Caco-2 (cell line): ENCODE measurements around the gene POFUT1. TPM values are rescaled to one million over a fixed set of nuclear protein-coding genes. Genes with fewer than 3 reads are reported as not detected.
A peak's percentile ranks its signal among the peaks of the same experiment; 100 is the strongest.

Experiments
- BruUV-seq: library from RNA; stranded (reverse); fragments of 400-500 nt; replicated peaks from 2 replicates; lab custom pipeline; 2021; lab: Mats Ljungman, UMichigan
- CTCF ChIA-PET: fragments of 300-600 bp; sonication (Branson Sonifier 250); formaldehyde crosslinking; loops from one replicate; lab custom pipeline; 2022; ENCODE audit warnings: antibody characterized with exemption; lab: Charles Lee
- POLR2A ChIA-PET: fragments of 300-600 bp; sonication (Branson Sonifier 250); formaldehyde crosslinking; loops from one replicate; lab custom pipeline; 2022; ENCODE audit warnings: antibody characterized with exemption; lab: Charles Lee
- DNase-seq, 2 experiments: peaks; one replicate each; pipeline versions ENCODE4 v3.0.0 to v3.0.0-alpha.2; 2020 to 2022
- H3K27me3 ChIP-seq: replicated peaks from 2 replicates; pipeline ENCODE4 v1.6.0; 2011; ENCODE audit warnings: low read length; ENCODE audit not compliant: control insufficient read depth, insufficient read depth
- H3K36me3 ChIP-seq: 2 replicates; pipeline ENCODE4 v1.5.1; 2011; ENCODE audit warnings: low read length; ENCODE audit not compliant: control insufficient read depth, insufficient read depth
- H3K4me1 ChIP-seq: fragments of 250-450 bp; sonication (Bioruptor Pico); 2 replicates; pipeline ENCODE4 v1.5.1; 2020; ENCODE audit warnings: mild to moderate bottlenecking
- H3K4me3 ChIP-seq: 2 replicates; pipeline ENCODE4 v1.5.1; 2011; ENCODE audit warnings: low read depth, mild to moderate bottlenecking, control low read depth, low read length
- H3K9me3 ChIP-seq: fragments of 250-450 bp; sonication (Bioruptor Pico); 2 replicates; pipeline ENCODE4 v1.5.1; 2020; ENCODE audit warnings: mild to moderate bottlenecking, moderate library complexity
- H3K27ac Mint-ChIP-seq: one replicate; pipeline ENCODE4 v1.8.0; 2022; ENCODE audit warnings: mixed read lengths; ENCODE audit not compliant: unreplicated experiment
- H3K27me3 Mint-ChIP-seq: one replicate; pipeline ENCODE4 v1.8.0; 2022; ENCODE audit warnings: mixed read lengths; ENCODE audit not compliant: insufficient read depth, unreplicated experiment
- H3K36me3 Mint-ChIP-seq: one replicate; pipeline ENCODE4 v1.8.0; 2022; ENCODE audit warnings: mild to moderate bottlenecking, mixed read lengths; ENCODE audit not compliant: insufficient read depth, unreplicated experiment
- H3K4me1 Mint-ChIP-seq: one replicate; pipeline ENCODE4 v1.8.0; 2022; ENCODE audit warnings: low read depth, mixed read lengths; ENCODE audit not compliant: unreplicated experiment
- H3K4me3 Mint-ChIP-seq: one replicate; pipeline ENCODE4 v1.8.0; 2022; ENCODE audit warnings: mild to moderate bottlenecking, moderate library complexity, mixed read lengths; ENCODE audit not compliant: unreplicated experiment
- H3K9me3 Mint-ChIP-seq: one replicate; pipeline ENCODE4 v1.8.0; 2022; ENCODE audit warnings: mixed read lengths; ENCODE audit not compliant: unreplicated experiment
- intact Hi-C: fragments of 100-400 bp; cut with micrococcal nuclease; formaldehyde crosslinking; loops from one replicate; pipeline ENCODE4 v1.10.0; 2022; ENCODE audit not compliant: unreplicated experiment
- total RNA-seq: library from RNA; stranded (reverse); gene quantifications from 2 replicates; pipeline ENCODE4 v1.2.3, GENCODE V29; 2022
- TF ChIP-seq, protein P1 (sequence below), 2 experiments: fragments of 200-600 bp in 1 of 2; IDR thresholded peaks; 1 replicate in 1 of 2; 2 replicates in 1 of 2; pipeline versions ENCODE4 v1.5.1 to v1.8.0; 2011 to 2022; ENCODE audit warnings: antibody characterized with exemption in 1 of 2, control low read depth in 1 of 2, inconsistent platforms in 1 of 2, low read depth in 1 of 2, low read length in 1 of 2, mild to moderate bottlenecking in 1 of 2, moderate library complexity in 1 of 2; ENCODE audit not compliant: insufficient read depth in 1 of 2, severe bottlenecking in 1 of 2, unreplicated experiment in 1 of 2

POFUT1 gene
- total RNA-seq, 1 experiment from 2014 or later, result 158 TPM

DNA sequence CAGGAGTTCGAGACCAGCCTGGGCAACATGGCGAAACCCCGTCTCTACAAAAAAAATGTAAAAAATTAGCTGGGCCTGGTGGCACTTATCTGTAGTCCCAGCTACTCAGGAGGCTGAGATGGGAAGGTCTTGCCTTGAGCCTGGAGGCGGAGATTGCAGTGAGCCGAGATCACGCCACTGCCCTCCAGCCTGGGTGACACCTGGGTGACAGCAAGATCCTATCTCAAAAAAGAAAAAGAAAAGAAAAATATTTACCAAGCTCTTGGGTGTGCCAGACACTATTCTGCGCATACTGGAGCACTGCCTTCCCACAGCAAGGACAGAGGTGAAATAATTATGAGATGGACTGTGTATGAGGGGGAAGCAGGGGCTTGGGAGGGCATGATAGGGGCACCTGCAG lies 19.6 kb downstream of the POFUT1 start:
- Mint-ChIP-seq H3K4me3 (peak overlapping the region; percentile 59), H3K27ac (peak overlapping the region; percentile 99), H3K36me3 (peaks cover 94% of the 10 kb centered on the region), H3K9me3 (no peaks in the 10 kb centered on the region), H3K27me3 (no peaks in the 10 kb centered on the region), H3K4me1 (peaks cover 67% of the 10 kb centered on the region)
- POLR2A ChIA-PET, result interaction anchor here (0.6 to 2.1 kb wide), 20 partner anchors 9 to 511 kb away, joined by 3 to 13 read pairs (median 4); partner anchors contain the start of genes ASXL1 and POFUT1
- Histone ChIP-seq H3K27me3 (no peaks in the 10 kb centered on the region), H3K4me1 (peaks cover 57% of the 10 kb centered on the region), H3K36me3 (peaks cover 24% of the 10 kb centered on the region), H3K4me3 (no peak overlapping the region), H3K9me3 (no peaks in the 10 kb centered on the region)
- CTCF ChIA-PET, result interaction anchor here (0.8 to 0.9 kb wide), 2 partner anchors 9 to 29 kb away, joined by 3 read pairs; no protein-coding TSS in a partner anchor
- peak; percentile 95 to 98 for DNase-seq
- no TSS peak for BruUV-seq
- TF ChIP-seq, protein P1, sequence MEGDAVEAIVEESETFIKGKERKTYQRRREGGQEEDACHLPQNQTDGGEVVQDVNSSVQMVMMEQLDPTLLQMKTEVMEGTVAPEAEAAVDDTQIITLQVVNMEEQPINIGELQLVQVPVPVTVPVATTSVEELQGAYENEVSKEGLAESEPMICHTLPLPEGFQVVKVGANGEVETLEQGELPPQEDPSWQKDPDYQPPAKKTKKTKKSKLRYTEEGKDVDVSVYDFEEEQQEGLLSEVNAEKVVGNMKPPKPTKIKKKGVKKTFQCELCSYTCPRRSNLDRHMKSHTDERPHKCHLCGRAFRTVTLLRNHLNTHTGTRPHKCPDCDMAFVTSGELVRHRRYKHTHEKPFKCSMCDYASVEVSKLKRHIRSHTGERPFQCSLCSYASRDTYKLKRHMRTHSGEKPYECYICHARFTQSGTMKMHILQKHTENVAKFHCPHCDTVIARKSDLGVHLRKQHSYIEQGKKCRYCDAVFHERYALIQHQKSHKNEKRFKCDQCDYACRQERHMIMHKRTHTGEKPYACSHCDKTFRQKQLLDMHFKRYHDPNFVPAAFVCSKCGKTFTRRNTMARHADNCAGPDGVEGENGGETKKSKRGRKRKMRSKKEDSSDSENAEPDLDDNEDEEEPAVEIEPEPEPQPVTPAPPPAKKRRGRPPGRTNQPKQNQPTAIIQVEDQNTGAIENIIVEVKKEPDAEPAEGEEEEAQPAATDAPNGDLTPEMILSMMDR (IDR thresholded peaks at IDR 0.05; ENCODE audit: insufficient read depth in 1 of 2, low read depth in 1 of 2, low read length in 1 of 2, severe bottlenecking in 1 of 2, unreplicated experiment in 1 of 2), result no peak
- intact Hi-C loops, result loop anchor here (1.0 to 5.0 kb wide), 2 partner anchors 504 to 515 kb away; no protein-coding TSS in a partner anchor

DNA sequence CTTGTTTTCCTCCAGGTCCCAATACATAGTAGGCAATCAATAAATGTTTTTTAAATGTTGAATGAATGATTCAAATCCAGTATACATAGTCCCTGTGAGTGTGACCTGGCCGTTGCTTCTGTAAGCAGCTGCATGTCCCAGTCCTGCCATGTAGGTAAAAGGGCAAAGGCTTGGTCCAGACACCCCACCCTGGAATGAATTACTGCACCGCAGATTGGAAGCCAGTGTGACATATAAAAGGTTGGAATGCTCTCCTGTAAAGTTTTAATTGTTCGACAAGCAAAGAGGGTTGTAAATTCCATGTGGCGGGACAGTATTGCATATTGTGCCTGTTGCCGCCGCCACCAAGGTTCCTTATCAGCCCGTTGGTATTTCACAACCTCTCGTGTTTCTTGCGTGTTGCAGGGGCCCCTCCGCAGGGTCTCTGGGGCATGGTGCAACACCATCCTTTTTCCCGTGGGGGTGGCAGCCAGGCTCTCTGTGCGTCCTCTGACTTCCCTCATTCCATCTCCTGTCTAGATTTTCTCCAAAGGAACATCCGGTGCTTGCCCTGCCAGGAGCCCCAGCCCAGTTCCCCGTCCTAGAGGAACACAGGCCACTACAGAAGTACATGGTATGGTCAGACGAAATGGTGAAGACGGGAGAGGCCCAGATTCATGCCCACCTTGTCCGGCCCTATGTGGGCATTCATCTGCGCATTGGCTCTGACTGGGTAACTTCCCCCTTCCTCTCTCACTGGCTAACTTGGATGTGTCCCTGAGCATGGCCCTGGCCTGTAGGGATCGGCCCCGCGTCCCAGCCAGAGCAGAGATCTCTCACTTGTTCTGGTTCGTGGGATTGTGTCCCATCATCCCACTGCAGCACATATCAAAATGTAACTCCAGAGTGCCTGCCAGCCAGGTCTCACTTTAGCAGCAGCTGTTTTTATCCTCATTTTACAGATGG lies 20.3 kb downstream of the POFUT1 start:
- Histone ChIP-seq H3K4me1 (peaks cover 57% of the 10 kb centered on the region), H3K4me3 (no peak overlapping the region), H3K36me3 (peaks cover 23% of the 10 kb centered on the region), H3K27me3 (no peaks in the 10 kb centered on the region), H3K9me3 (no peaks in the 10 kb centered on the region)
- Mint-ChIP-seq H3K9me3 (no peaks in the 10 kb centered on the region), H3K27me3 (no peaks in the 10 kb centered on the region), H3K27ac (peak overlapping the region; percentile 99), H3K4me1 (peaks cover 71% of the 10 kb centered on the region), H3K4me3 (peak overlapping the region; percentile 59), H3K36me3 (peaks cover 96% of the 10 kb centered on the region)
- POLR2A ChIA-PET, result interaction anchor here (0.5 to 2.1 kb wide), 21 partner anchors 9 to 617 kb away, joined by 3 to 13 read pairs (median 4); partner anchors contain the start of genes ASXL1 and POFUT1
- TF ChIP-seq, protein P1 (IDR thresholded peaks at IDR 0.05; ENCODE audit: insufficient read depth in 1 of 2, low read depth in 1 of 2, low read length in 1 of 2, severe bottlenecking in 1 of 2, unreplicated experiment in 1 of 2), result no peak
- peak; percentile 100 for DNase-seq
- TSS peak; percentile 74 for BruUV-seq
- CTCF ChIA-PET, result interaction anchor here (0.8 to 0.9 kb wide), 2 partner anchors 10 to 29 kb away, joined by 3 read pairs; no protein-coding TSS in a partner anchor
- intact Hi-C loops, result loop anchor here (1.0 to 5.0 kb wide), 7 partner anchors 8 to 516 kb away; partner anchors contain the start of genes PLAGL2 and POFUT1

DNA sequence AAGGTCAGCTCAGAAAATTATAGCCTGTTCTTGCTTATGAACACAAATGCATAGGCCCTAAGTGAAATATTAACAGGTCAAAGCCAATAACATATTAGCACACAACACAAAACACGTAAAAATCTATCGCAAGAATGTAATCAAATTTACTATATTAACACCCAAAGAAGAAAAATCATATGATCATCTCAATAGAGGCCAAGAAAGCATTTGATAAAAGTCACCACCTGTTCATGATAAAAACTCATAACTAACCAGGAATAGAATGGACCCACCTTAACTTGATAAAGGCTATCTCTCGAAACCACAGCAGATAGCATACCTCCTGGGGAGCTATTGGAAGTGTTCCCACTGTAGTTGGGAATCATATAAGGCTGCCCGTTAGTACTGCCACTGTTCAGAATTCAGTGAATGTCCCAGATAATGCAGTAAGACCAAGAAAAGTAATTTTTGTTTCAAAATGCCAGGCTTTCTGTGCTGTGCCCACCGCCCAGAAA lies 21.6 kb downstream of the POFUT1 start:
- Mint-ChIP-seq H3K36me3 (peaks cover 97% of the 10 kb centered on the region), H3K27ac (peak overlapping the region; percentile 99), H3K4me1 (peaks cover 73% of the 10 kb centered on the region), H3K9me3 (no peaks in the 10 kb centered on the region), H3K4me3 (no peak overlapping the region), H3K27me3 (no peaks in the 10 kb centered on the region)
- Histone ChIP-seq H3K27me3 (no peaks in the 10 kb centered on the region), H3K36me3 (peaks cover 24% of the 10 kb centered on the region), H3K4me1 (peaks cover 52% of the 10 kb centered on the region), H3K4me3 (no peak overlapping the region), H3K9me3 (no peaks in the 10 kb centered on the region)
- ChIA-PET CTCF (no interaction called here), POLR2A (interaction anchor here (0.6 to 0.7 kb wide), 2 partner anchors 27 to 42 kb away, joined by 3 read pairs; no protein-coding TSS in a partner anchor)
- DNase-seq, result no peak
- no TSS peak for BruUV-seq
- intact Hi-C loops, result loop anchor here (5.0 kb wide), 1 partner anchor 517 kb away; no protein-coding TSS in a partner anchor
- TF ChIP-seq, protein P1 (IDR thresholded peaks at IDR 0.05; ENCODE audit: insufficient read depth in 1 of 2, low read depth in 1 of 2, low read length in 1 of 2, severe bottlenecking in 1 of 2, unreplicated experiment in 1 of 2), result no peak
